ENCODE data around the gene DDT. TPM values are rescaled to one million over a fixed set of nuclear protein-coding genes. Genes with fewer than 3 reads are reported as not detected.
A peak's percentile ranks its signal among the peaks of the same experiment; 100 is the strongest.
"Not testable (repeated sequence)": the region's sequence is repeated elsewhere in the genome, so short reads cannot be mapped to it uniquely, and the experiment has no call there.

Gene DDT
- total and polyA plus RNA-seq, 2 experiments from 2014 or later: 96.1 to 164 TPM

DNA sequence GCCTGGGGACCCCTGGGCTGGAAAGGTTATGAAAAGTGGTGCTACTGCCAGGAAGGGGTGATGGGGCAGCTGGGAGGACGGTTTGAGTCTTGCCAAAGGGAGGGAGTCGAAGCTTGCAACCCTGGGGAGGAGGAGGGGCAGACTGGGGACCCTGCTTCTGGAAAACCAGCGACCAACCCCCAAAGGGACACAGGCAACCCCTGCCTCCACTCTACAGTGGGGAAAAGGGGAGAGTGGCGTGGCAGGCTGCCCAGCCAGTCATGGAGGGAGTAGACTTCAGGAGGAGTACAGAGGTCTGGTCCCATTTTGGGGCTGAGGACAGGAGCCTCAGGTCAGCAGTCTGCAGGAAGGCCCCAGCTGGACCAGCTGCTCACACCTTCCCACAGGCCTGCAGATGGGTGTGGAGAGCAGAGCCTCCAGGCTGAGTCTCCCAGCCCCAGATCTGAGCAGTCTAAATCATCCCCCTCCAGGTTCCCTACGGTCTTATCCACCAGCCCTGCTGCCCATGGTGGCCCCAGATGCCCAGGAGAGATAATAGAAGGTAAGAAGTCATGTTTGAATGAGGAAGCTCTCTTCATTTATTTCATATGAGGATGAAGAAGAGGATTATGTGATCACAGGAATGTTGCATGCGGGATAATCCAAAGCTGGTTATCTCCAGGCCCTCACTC, 3.3 kb downstream of the DDT start:
- no peak overlapping the region for H2AFZ ChIP-seq
- WGBS, 2 experiments (ENCODE audit: low coverage in 1 of 2, low lambda C conversion rate in 2 of 2, missing lambda C conversion rate in 2 of 2): 72 to 78% methylated on average over 6 of the region's 6 CpGs
- H3K36me3 ChIP-seq (ENCODE audit: low read depth): peaks cover 3% of the 10 kb centered on the region; the same call in 1 of the 2 replicates
- H3K27me3 ChIP-seq (replicated peaks; ENCODE audit: insufficient read depth): no peaks in the 10 kb centered on the region
- no peak overlapping the region for H3K4me3 ChIP-seq
- H3K9me2 ChIP-seq (ENCODE audit: insufficient read depth): no peaks in the 10 kb centered on the region
- in situ Hi-C loops (cut with MboI): no loop called here
- TF ChIP-seq EZH2phosphoT487 (IDR thresholded peaks at IDR 0.05; ENCODE audit: insufficient read depth, low read depth) (no peak), EZH2 (IDR thresholded peaks at IDR 0.05; ENCODE audit: insufficient read depth, poor library complexity, severe bottlenecking) (no peak)
- no peaks in the 10 kb centered on the region for H3K9me3 ChIP-seq (ENCODE audit: low read depth)
- H3K27ac ChIP-seq: no peak overlapping the region
- H3K9ac ChIP-seq: no peak overlapping the region
- DNase-seq: no peak
- no peaks in the 10 kb centered on the region for H4K20me1 ChIP-seq (ENCODE audit: insufficient read depth)
- no peak overlapping the region for H3K4me2 ChIP-seq (ENCODE audit: unreplicated experiment)
- no peaks in the 10 kb centered on the region for H3K4me1 ChIP-seq (ENCODE audit: insufficient read depth)
- no peaks in the 10 kb centered on the region for H3F3A ChIP-seq (ENCODE audit: insufficient read depth)
- peaks cover 31% of the 10 kb centered on the region for H3K79me2 ChIP-seq (ENCODE audit: insufficient read depth)

DNA sequence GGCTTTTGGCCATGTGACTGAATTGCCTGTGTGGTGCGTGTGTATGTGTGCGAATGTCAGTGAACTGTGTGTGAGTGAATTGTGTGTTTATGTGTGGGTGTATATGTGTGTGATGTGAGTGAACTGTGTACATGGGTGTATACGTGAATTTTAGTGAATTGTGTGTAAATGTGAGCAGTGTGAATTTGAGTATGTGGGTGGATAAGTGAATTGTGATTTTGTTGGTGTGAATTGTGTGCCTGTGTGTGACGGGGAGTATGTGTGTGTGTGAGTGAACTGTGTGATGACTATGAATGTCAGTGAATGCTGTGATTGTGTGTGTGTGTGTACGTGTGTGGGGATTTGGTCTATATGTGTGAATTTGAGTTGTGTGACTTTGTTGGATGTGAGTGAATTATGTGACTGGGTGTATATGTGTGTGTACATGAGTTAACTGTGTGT, 4.0 kb downstream of the DDT start:
- WGBS, 2 experiments (ENCODE audit: low coverage in 1 of 2, low lambda C conversion rate in 2 of 2, missing lambda C conversion rate in 2 of 2): 54 to 58% methylated on average over 5 of the region's 5 CpGs

DNA sequence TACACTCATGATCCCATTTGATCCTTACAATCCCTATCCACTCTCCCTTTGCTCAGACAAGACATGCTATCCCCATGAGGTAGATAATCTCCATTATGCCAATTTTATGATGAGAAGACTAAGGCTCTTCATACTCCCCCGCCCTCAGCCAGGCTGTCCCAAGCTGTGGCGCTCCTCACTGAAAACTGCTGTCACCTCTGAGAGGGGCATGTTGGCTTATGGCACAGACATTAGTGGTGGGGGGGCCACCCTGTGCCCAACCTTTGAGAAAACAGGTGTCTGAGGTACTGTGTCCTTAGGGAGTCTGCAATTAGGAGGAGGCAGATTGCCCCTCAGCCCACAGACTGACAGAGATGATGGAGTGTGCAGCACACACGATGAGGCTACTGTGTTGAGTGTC, 5.2 kb downstream of the DDT start:
- in situ Hi-C loops (cut with MboI): no loop called here
- H4K20me1 ChIP-seq (ENCODE audit: insufficient read depth): no peaks in the 10 kb centered on the region
- no peaks in the 10 kb centered on the region for H3K9me3 ChIP-seq (ENCODE audit: low read depth)
- DNase-seq: no peak
- peaks cover 31% of the 10 kb centered on the region for H3K79me2 ChIP-seq (ENCODE audit: insufficient read depth)
- H3K36me3 ChIP-seq (ENCODE audit: low read depth): peaks cover 3% of the 10 kb centered on the region; the same call in 1 of the 2 replicates
- 69 to 73% methylated on average over 3 of the region's 3 CpGs for WGBS, 2 experiments (ENCODE audit: low coverage in 1 of 2, low lambda C conversion rate in 2 of 2, missing lambda C conversion rate in 2 of 2)
- H3K4me2 ChIP-seq (ENCODE audit: unreplicated experiment): no peak overlapping the region
- H2AFZ ChIP-seq: no peak overlapping the region
- H3K9ac ChIP-seq: no peak overlapping the region
- H3F3A ChIP-seq (ENCODE audit: insufficient read depth): no peaks in the 10 kb centered on the region
- H3K9me2 ChIP-seq (ENCODE audit: insufficient read depth): no peaks in the 10 kb centered on the region
- no peak overlapping the region for H3K27ac ChIP-seq
- H3K4me3 ChIP-seq: no peak overlapping the region
- no peaks in the 10 kb centered on the region for H3K4me1 ChIP-seq (ENCODE audit: insufficient read depth)
- H3K27me3 ChIP-seq (replicated peaks; ENCODE audit: insufficient read depth): no peaks in the 10 kb centered on the region
- TF ChIP-seq EZH2phosphoT487 (IDR thresholded peaks at IDR 0.05; ENCODE audit: insufficient read depth, low read depth) (no peak), EZH2 (IDR thresholded peaks at IDR 0.05; ENCODE audit: insufficient read depth, poor library complexity, severe bottlenecking) (no peak)

More for the DNA sequence above, 4.0 kb downstream of the DDT start:
- no peaks in the 10 kb centered on the region for H3F3A ChIP-seq (ENCODE audit: insufficient read depth)
- peaks cover 31% of the 10 kb centered on the region for H3K79me2 ChIP-seq (ENCODE audit: insufficient read depth)
- DNase-seq: no peak
- H3K27ac ChIP-seq: no peak overlapping the region
- H3K9me2 ChIP-seq (ENCODE audit: insufficient read depth): no peaks in the 10 kb centered on the region
- H3K9ac ChIP-seq: no peak overlapping the region
- in situ Hi-C loops (cut with MboI): no loop called here
- peaks cover 3% of the 10 kb centered on the region; the same call in 1 of the 2 replicates for H3K36me3 ChIP-seq (ENCODE audit: low read depth)
- no peak overlapping the region for H3K4me2 ChIP-seq (ENCODE audit: unreplicated experiment)
- H3K27me3 ChIP-seq (replicated peaks; ENCODE audit: insufficient read depth): no peaks in the 10 kb centered on the region
- H3K4me1 ChIP-seq (ENCODE audit: insufficient read depth): no peaks in the 10 kb centered on the region
- no peak overlapping the region for H2AFZ ChIP-seq
- TF ChIP-seq EZH2phosphoT487 (IDR thresholded peaks at IDR 0.05; ENCODE audit: insufficient read depth, low read depth): no peak
- no peak for TF ChIP-seq EZH2 (IDR thresholded peaks at IDR 0.05; ENCODE audit: insufficient read depth, poor library complexity, severe bottlenecking)
- H4K20me1 ChIP-seq (ENCODE audit: insufficient read depth): no peaks in the 10 kb centered on the region
- H3K4me3 ChIP-seq: no peak overlapping the region
- no peaks in the 10 kb centered on the region for H3K9me3 ChIP-seq (ENCODE audit: low read depth)

DNA sequence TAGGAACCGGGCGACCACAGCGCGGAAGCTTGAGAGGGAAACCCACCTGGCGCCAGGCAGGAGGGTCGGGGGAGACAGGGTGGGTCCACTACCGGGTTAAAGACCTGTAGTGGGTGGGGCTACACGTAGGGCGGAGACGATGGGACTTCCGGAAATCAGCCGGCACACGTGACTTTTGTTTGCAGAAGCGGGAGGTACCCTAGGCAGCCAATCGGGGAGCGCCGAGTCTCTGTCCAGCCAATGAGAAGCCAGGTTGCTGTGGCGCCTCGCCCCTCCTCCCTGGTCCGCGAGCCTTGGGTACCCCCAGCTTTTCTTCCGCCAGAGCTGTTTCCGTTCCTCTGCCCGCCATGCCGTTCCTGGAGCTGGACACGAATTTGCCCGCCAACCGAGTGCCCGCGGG, 7.7 kb downstream of the DDT start, which contains the start of gene DDTL:
Gene DDTL, plus strand, starts transcription at position 321 of the 400 bp plus-strand sequence. Its CDS starts 27 bp downstream, at position 348.
- DNase-seq; H3K4me2 ChIP-seq (ENCODE audit: unreplicated experiment); H3K27me3 ChIP-seq (replicated peaks; ENCODE audit: insufficient read depth); H3K9ac ChIP-seq; H4K20me1 ChIP-seq (ENCODE audit: insufficient read depth); H3K36me3 ChIP-seq (ENCODE audit: low read depth); H3K4me1 ChIP-seq (ENCODE audit: insufficient read depth); H3K27ac ChIP-seq; H2AFZ ChIP-seq; H3K4me3 ChIP-seq; H3K9me2 ChIP-seq (ENCODE audit: insufficient read depth); H3F3A ChIP-seq (ENCODE audit: insufficient read depth); in situ Hi-C loops (cut with MboI); H3K9me3 ChIP-seq (ENCODE audit: low read depth): not testable (repeated sequence)
- WGBS, 2 experiments (ENCODE audit: low coverage in 1 of 2, low lambda C conversion rate in 2 of 2, missing lambda C conversion rate in 2 of 2): no CpG with 5 or more reads among the region's 30 CpGs
- peaks cover 26% of the 10 kb centered on the region for H3K79me2 ChIP-seq (ENCODE audit: insufficient read depth)

DNA sequence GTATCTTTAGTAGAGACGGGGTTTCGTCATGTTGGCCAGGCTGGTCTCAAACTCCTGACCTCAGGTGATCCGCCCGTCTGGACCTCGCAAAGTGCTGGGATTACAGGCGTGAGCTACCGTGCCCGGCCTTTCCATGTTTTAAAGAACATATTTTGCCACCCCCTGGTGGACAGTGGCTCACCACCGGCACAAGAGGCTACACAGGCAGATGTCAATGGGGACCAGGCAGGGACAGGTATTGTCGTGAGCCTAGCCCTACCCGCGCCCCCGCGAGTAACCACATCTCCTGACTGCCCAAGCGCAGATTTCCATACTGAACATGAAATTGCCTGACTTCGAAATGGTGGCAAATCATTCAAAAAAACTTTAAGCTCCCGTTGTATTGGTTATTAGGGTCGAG, 8.1 kb downstream of the DDT start:
- H3F3A ChIP-seq (ENCODE audit: insufficient read depth); H4K20me1 ChIP-seq (ENCODE audit: insufficient read depth); H3K4me2 ChIP-seq (ENCODE audit: unreplicated experiment); H3K9ac ChIP-seq; H3K27ac ChIP-seq; H3K9me2 ChIP-seq (ENCODE audit: insufficient read depth); H3K4me3 ChIP-seq; H3K36me3 ChIP-seq (ENCODE audit: low read depth); DNase-seq; H3K9me3 ChIP-seq (ENCODE audit: low read depth); in situ Hi-C loops (cut with MboI); H3K27me3 ChIP-seq (replicated peaks; ENCODE audit: insufficient read depth); H2AFZ ChIP-seq; H3K4me1 ChIP-seq (ENCODE audit: insufficient read depth): not testable (repeated sequence)
- no CpG with 5 or more reads among the region's 18 CpGs for WGBS, 2 experiments (ENCODE audit: low coverage in 1 of 2, low lambda C conversion rate in 2 of 2, missing lambda C conversion rate in 2 of 2)
- peaks cover 22% of the 10 kb centered on the region for H3K79me2 ChIP-seq (ENCODE audit: insufficient read depth)

DNA sequence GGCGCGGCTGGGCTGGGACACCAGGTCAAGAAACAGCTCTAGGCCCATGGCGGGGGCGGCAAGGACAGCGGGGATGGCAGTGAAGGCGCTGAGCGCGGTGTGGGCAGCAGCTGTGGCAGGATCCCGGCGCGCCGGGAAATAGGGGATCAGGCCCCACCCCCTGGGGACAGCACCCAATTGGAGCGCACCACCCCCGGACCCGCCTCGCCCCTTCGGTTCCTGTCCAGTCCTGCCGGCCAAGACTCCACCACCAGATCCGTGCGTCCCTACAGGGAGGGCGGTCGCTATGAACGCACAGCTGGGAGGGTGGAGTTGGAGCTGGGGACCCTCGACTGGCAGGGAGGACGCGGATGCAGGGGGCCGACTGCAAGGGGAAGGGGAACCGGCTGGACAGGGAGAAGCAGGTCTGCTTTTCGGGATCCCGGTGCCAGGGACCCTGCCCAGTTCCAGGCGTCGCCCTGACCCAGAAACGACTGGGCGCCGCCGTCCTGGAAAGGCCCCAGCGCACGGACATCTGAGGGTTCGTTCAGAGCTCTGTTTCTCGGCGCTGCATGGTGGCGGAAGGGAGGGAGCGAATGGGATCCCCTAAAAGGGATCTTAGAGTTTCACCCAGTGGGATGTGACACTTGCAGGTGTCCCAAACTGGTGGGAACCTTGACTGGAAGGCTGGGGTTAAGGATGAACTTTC, 13.0 kb downstream of the DDT start, which contains the start of gene GSTT2B:
Gene GSTT2B, minus strand, starts transcription at position 112 of the 688 bp plus-strand sequence. Its CDS starts 64 bp downstream, at position 48.
- not testable (repeated sequence) for H3K9me3 ChIP-seq (ENCODE audit: low read depth)

More for the DNA sequence above, 13.0 kb downstream of the DDT start, which contains the start of gene GSTT2B:
- H3K4me1 ChIP-seq (ENCODE audit: insufficient read depth); H3K27me3 ChIP-seq (replicated peaks; ENCODE audit: insufficient read depth); DNase-seq; H3K4me2 ChIP-seq (ENCODE audit: unreplicated experiment); H3K79me2 ChIP-seq (ENCODE audit: insufficient read depth); H3K9me2 ChIP-seq (ENCODE audit: insufficient read depth); H2AFZ ChIP-seq; H4K20me1 ChIP-seq (ENCODE audit: insufficient read depth); H3K27ac ChIP-seq; in situ Hi-C loops (cut with MboI); H3K36me3 ChIP-seq (ENCODE audit: low read depth); H3F3A ChIP-seq (ENCODE audit: insufficient read depth): not testable (repeated sequence)
- H3K4me3 ChIP-seq: peak within 1 kb of the TSS; percentile 48; the same call in 1 of the 2 replicates
- WGBS, 2 experiments (ENCODE audit: low coverage in 1 of 2, low lambda C conversion rate in 2 of 2, missing lambda C conversion rate in 2 of 2): no CpG with 5 or more reads among the region's 43 CpGs
- peak within 1 kb of the TSS; percentile 46; the same call in 1 of the 2 replicates for H3K9ac ChIP-seq

Measured in GM23248 (cell line).